Vagina (tissue), 2 donors: ENCODE measurements around the gene PSMD11.

Experiments
- POLR2A ChIP-seq, 2 donors: fragments of 450-650 bp; IDR thresholded peaks; one replicate each; pipeline ENCODE4 v1.6.1; 2017; ENCODE audit warnings: antibody characterized with exemption in 2 of 2, mild to moderate bottlenecking in 2 of 2, moderate library complexity in 2 of 2
- TF ChIP-seq, protein P1 (sequence below), 3 experiments: fragments of 450-650 bp in 2 of 3; fragments of 200-600 bp in 1 of 3; sonication (generic) in 1 of 3; IDR thresholded peaks; one replicate each; pipeline ENCODE4 v1.5.1; 2017 to 2019; ENCODE audit warnings: antibody characterized with exemption in 3 of 3, mild to moderate bottlenecking in 2 of 3, moderate library complexity in 2 of 3

GRCh38 chr17:32503251-32504165 is 59.2 kb downstream of the PSMD11 start:
- TF ChIP-seq, protein P1, sequence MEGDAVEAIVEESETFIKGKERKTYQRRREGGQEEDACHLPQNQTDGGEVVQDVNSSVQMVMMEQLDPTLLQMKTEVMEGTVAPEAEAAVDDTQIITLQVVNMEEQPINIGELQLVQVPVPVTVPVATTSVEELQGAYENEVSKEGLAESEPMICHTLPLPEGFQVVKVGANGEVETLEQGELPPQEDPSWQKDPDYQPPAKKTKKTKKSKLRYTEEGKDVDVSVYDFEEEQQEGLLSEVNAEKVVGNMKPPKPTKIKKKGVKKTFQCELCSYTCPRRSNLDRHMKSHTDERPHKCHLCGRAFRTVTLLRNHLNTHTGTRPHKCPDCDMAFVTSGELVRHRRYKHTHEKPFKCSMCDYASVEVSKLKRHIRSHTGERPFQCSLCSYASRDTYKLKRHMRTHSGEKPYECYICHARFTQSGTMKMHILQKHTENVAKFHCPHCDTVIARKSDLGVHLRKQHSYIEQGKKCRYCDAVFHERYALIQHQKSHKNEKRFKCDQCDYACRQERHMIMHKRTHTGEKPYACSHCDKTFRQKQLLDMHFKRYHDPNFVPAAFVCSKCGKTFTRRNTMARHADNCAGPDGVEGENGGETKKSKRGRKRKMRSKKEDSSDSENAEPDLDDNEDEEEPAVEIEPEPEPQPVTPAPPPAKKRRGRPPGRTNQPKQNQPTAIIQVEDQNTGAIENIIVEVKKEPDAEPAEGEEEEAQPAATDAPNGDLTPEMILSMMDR (IDR thresholded peaks at IDR 0.05), result no peak
- no peak for TF ChIP-seq POLR2A (IDR thresholded peaks at IDR 0.05)
